Measurements from ENCODE around the gene GRID2.

DNA sequence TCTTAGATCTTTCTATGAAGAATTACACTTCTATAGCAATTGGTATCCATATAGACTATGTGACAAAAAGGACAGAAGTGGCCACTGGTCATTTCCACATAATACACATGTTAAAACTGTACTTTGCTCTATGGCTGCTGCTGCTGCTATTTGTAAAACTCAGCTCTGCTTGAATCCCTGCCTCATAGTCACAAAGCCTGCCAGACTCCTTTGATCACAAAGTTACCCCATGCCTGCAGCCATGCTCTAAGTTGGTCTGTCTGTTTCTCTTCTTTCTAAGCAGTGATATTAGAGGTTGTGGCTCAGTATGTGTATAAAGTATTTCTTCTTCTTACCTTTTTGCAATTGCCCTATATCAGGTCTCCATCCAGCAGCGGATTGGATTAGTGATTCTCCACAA is 210.9 kb downstream of the GRID2 start:
- TF ChIP-seq, protein P1, sequence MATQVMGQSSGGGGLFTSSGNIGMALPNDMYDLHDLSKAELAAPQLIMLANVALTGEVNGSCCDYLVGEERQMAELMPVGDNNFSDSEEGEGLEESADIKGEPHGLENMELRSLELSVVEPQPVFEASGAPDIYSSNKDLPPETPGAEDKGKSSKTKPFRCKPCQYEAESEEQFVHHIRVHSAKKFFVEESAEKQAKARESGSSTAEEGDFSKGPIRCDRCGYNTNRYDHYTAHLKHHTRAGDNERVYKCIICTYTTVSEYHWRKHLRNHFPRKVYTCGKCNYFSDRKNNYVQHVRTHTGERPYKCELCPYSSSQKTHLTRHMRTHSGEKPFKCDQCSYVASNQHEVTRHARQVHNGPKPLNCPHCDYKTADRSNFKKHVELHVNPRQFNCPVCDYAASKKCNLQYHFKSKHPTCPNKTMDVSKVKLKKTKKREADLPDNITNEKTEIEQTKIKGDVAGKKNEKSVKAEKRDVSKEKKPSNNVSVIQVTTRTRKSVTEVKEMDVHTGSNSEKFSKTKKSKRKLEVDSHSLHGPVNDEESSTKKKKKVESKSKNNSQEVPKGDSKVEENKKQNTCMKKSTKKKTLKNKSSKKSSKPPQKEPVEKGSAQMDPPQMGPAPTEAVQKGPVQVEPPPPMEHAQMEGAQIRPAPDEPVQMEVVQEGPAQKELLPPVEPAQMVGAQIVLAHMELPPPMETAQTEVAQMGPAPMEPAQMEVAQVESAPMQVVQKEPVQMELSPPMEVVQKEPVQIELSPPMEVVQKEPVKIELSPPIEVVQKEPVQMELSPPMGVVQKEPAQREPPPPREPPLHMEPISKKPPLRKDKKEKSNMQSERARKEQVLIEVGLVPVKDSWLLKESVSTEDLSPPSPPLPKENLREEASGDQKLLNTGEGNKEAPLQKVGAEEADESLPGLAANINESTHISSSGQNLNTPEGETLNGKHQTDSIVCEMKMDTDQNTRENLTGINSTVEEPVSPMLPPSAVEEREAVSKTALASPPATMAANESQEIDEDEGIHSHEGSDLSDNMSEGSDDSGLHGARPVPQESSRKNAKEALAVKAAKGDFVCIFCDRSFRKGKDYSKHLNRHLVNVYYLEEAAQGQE (IDR thresholded peaks at IDR 0.05; ENCODE audit: insufficient read depth in 1 of 2, low read depth in 2 of 2, low read length in 2 of 2), result no peak
- TF ChIP-seq POLR2AphosphoS5 (IDR thresholded peaks at IDR 0.05; ENCODE audit: low read depth, low read length), result no peak
